HepG2 (cell line): ENCODE data around the gene B4GALT5. TPM values are rescaled to one million over a fixed set of nuclear protein-coding genes. Genes with fewer than 3 reads are reported as not detected.

ENCODE experiments used
- GATAD1 ChIP-seq: IDR thresholded peaks from 2 replicates; pipeline ENCODE4 v1.6.1; 2016; ENCODE audit warnings: missing genetic modification reagents, missing compliant biosample characterization
- YEATS2 ChIP-seq: sonication (generic); formaldehyde crosslinking; IDR thresholded peaks from 2 replicates; pipeline ENCODE4 v1.4.0; 2020; ENCODE audit warnings: missing genetic modification reagents, borderline replicate concordance
- ZNF225 ChIP-seq: sonication (generic); formaldehyde crosslinking; IDR thresholded peaks from 2 replicates; pipeline ENCODE4 v1.4.0; 2020; ENCODE audit warnings: mild to moderate bottlenecking, missing genetic modification reagents
- ZNF484 ChIP-seq: sonication (generic); formaldehyde crosslinking; IDR thresholded peaks from 2 replicates; pipeline ENCODE4 v1.5.1; 2020; ENCODE audit warnings: mild to moderate bottlenecking, low read depth, missing genetic modification reagents, borderline replicate concordance
- polyA plus RNA-seq, 8 experiments: library from polyadenylated mRNA; depleted of rRNA in 3 of 8; stranded (reverse) in 7 of 8; unstranded in 1 of 8; fragments of >200 nt; fragmentation: Illumina TruSeq in 4 of 8; extraction: Trizol in 4 of 8; gene quantifications; 2 replicates each; pipeline versions ENCODE4 v1.2.1 to v1.2.3, GENCODE V29; 2011 to 2016; ENCODE audit warnings: low read depth in 4 of 8, missing spikeins in 1 of 8, mixed read lengths in 1 of 8; ENCODE audit not compliant: insufficient read depth in 1 of 8
- total RNA-seq, 5 experiments: library from RNA; depleted of rRNA; stranded (reverse); fragments of >200 nt; fragmentation: Illumina TruSeq; extraction: Trizol; gene quantifications; 2 replicates each; pipeline ENCODE4 v1.2.3, GENCODE V29; 2016; ENCODE audit warnings: low read depth in 1 of 5
- TF ChIP-seq, protein P1 (sequence below): sonication (generic); formaldehyde crosslinking; IDR thresholded peaks from 2 replicates; pipeline ENCODE4 v1.9.0; 2022; ENCODE audit warnings: low read depth, missing genetic modification reagents
- TF ChIP-seq, protein P2 (sequence below), 2 experiments: IDR thresholded peaks; 2 replicates each; pipeline ENCODE4 v1.6.1; 2011 to 2012; ENCODE audit warnings: low read length in 2 of 2, borderline replicate concordance in 1 of 2, low read depth in 1 of 2, mild to moderate bottlenecking in 1 of 2, moderate library complexity in 1 of 2
- TF ChIP-seq, protein P3 (sequence below): sonication (generic); formaldehyde crosslinking; IDR thresholded peaks from 2 replicates; pipeline ENCODE4 v1.5.0; 2020; ENCODE audit warnings: mild to moderate bottlenecking, missing genetic modification reagents
- TF ChIP-seq, protein P4 (sequence below), 2 experiments: sonication (generic) in 1 of 2; formaldehyde crosslinking in 1 of 2; IDR thresholded peaks; 2 replicates each; pipeline versions ENCODE4 v1.4.0 to v1.6.1; 2016 to 2020; ENCODE audit warnings: borderline replicate concordance in 1 of 2, low read depth in 1 of 2, mild to moderate bottlenecking in 1 of 2, missing genetic modification reagents in 1 of 2
- TF ChIP-seq, protein P5 (sequence below): sonication (generic); formaldehyde crosslinking; IDR thresholded peaks from 2 replicates; pipeline ENCODE4 v1.4.0; 2020; ENCODE audit warnings: missing genetic modification reagents, borderline replicate concordance

The B4GALT5 gene
- total and polyA plus RNA-seq, 2 of the 13 experiments (the other 11 are each of a cell fraction or from before 2014, with no cell fraction given) = 27.3 to 30.9 TPM

DNA sequence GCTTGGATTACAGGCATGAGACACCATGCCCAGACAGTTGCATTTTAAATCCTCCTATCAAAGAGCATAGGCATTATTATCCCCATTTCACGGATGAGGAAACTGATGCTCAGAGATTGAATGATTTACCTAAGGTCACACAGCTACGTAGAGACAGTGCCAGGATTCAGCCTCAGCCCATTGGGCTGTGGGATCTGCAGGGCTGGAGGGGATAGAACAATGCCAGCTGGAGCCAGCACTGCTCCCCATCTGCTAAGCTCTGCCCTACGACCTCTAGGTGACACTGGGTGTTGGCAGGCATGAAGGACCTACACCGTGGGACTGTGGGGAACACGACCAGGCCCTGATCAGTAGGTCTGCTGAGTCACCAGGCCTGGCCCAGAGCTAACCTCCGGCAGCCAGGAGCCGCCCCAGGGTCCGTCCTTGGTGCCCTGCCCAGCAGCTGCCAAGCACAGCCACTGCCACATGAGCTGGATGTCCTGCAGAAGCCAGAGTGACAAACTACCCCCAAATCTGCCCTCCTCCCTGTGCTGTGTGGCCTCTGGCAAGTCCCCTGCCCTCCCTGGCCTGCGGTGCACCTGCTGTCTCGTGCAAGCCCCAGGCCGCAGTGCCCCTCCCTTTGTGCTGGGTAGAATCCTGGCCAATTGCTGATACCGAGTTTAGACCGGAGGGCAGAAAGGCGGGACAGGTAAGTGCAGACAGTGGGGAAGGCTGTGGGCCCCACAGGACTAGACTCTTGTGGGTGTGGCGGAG is 98.1 kb downstream of the B4GALT5 start (continued):
- TF ChIP-seq ZNF484 (CRISPR knock-in tag) (no peak), YEATS2 (CRISPR knock-in tag) (0 out of 2 replicates have a peak, but pooled peaks have one; percentile 4), ZNF225 (CRISPR knock-in tag) (no peak; the same call in 1 of the 2 replicates), GATAD1 (no peak)
- TF ChIP-seq, protein P1, sequence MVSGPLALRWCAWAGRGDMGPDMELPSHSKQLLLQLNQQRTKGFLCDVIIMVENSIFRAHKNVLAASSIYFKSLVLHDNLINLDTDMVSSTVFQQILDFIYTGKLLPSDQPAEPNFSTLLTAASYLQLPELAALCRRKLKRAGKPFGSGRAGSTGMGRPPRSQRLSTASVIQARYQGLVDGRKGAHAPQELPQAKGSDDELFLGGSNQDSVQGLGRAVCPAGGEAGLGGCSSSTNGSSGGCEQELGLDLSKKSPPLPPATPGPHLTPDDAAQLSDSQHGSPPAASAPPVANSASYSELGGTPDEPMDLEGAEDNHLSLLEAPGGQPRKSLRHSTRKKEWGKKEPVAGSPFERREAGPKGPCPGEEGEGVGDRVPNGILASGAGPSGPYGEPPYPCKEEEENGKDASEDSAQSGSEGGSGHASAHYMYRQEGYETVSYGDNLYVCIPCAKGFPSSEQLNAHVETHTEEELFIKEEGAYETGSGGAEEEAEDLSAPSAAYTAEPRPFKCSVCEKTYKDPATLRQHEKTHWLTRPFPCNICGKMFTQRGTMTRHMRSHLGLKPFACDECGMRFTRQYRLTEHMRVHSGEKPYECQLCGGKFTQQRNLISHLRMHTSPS (CRISPR knock-in tag) = peak; percentile 94
- TF ChIP-seq, protein P2, sequence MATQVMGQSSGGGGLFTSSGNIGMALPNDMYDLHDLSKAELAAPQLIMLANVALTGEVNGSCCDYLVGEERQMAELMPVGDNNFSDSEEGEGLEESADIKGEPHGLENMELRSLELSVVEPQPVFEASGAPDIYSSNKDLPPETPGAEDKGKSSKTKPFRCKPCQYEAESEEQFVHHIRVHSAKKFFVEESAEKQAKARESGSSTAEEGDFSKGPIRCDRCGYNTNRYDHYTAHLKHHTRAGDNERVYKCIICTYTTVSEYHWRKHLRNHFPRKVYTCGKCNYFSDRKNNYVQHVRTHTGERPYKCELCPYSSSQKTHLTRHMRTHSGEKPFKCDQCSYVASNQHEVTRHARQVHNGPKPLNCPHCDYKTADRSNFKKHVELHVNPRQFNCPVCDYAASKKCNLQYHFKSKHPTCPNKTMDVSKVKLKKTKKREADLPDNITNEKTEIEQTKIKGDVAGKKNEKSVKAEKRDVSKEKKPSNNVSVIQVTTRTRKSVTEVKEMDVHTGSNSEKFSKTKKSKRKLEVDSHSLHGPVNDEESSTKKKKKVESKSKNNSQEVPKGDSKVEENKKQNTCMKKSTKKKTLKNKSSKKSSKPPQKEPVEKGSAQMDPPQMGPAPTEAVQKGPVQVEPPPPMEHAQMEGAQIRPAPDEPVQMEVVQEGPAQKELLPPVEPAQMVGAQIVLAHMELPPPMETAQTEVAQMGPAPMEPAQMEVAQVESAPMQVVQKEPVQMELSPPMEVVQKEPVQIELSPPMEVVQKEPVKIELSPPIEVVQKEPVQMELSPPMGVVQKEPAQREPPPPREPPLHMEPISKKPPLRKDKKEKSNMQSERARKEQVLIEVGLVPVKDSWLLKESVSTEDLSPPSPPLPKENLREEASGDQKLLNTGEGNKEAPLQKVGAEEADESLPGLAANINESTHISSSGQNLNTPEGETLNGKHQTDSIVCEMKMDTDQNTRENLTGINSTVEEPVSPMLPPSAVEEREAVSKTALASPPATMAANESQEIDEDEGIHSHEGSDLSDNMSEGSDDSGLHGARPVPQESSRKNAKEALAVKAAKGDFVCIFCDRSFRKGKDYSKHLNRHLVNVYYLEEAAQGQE (IDR thresholded peaks at IDR 0.05; ENCODE audit: borderline replicate concordance in 1 of 2, low read depth in 1 of 2, low read length in 2 of 2) = no peak
- TF ChIP-seq, protein P3, sequence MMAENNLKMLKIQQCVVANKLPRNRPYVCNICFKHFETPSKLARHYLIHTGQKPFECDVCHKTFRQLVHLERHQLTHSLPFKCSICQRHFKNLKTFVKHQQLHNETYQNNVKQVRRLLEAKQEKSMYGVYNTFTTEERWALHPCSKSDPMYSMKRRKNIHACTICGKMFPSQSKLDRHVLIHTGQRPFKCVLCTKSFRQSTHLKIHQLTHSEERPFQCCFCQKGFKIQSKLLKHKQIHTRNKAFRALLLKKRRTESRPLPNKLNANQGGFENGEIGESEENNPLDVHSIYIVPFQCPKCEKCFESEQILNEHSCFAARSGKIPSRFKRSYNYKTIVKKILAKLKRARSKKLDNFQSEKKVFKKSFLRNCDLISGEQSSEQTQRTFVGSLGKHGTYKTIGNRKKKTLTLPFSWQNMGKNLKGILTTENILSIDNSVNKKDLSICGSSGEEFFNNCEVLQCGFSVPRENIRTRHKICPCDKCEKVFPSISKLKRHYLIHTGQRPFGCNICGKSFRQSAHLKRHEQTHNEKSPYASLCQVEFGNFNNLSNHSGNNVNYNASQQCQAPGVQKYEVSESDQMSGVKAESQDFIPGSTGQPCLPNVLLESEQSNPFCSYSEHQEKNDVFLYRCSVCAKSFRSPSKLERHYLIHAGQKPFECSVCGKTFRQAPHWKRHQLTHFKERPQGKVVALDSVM (CRISPR knock-in tag) = peak; percentile 79; the same call in 1 of the 2 replicates
- TF ChIP-seq, protein P4, sequence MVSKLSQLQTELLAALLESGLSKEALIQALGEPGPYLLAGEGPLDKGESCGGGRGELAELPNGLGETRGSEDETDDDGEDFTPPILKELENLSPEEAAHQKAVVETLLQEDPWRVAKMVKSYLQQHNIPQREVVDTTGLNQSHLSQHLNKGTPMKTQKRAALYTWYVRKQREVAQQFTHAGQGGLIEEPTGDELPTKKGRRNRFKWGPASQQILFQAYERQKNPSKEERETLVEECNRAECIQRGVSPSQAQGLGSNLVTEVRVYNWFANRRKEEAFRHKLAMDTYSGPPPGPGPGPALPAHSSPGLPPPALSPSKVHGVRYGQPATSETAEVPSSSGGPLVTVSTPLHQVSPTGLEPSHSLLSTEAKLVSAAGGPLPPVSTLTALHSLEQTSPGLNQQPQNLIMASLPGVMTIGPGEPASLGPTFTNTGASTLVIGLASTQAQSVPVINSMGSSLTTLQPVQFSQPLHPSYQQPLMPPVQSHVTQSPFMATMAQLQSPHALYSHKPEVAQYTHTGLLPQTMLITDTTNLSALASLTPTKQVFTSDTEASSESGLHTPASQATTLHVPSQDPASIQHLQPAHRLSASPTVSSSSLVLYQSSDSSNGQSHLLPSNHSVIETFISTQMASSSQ (IDR thresholded peaks at IDR 0.05; ENCODE audit: low read depth) = no peak
- TF ChIP-seq, protein P4 (CRISPR knock-in tag; IDR thresholded peaks at IDR 0.05; ENCODE audit: borderline replicate concordance) = peak; percentile 46
- TF ChIP-seq, protein P5, sequence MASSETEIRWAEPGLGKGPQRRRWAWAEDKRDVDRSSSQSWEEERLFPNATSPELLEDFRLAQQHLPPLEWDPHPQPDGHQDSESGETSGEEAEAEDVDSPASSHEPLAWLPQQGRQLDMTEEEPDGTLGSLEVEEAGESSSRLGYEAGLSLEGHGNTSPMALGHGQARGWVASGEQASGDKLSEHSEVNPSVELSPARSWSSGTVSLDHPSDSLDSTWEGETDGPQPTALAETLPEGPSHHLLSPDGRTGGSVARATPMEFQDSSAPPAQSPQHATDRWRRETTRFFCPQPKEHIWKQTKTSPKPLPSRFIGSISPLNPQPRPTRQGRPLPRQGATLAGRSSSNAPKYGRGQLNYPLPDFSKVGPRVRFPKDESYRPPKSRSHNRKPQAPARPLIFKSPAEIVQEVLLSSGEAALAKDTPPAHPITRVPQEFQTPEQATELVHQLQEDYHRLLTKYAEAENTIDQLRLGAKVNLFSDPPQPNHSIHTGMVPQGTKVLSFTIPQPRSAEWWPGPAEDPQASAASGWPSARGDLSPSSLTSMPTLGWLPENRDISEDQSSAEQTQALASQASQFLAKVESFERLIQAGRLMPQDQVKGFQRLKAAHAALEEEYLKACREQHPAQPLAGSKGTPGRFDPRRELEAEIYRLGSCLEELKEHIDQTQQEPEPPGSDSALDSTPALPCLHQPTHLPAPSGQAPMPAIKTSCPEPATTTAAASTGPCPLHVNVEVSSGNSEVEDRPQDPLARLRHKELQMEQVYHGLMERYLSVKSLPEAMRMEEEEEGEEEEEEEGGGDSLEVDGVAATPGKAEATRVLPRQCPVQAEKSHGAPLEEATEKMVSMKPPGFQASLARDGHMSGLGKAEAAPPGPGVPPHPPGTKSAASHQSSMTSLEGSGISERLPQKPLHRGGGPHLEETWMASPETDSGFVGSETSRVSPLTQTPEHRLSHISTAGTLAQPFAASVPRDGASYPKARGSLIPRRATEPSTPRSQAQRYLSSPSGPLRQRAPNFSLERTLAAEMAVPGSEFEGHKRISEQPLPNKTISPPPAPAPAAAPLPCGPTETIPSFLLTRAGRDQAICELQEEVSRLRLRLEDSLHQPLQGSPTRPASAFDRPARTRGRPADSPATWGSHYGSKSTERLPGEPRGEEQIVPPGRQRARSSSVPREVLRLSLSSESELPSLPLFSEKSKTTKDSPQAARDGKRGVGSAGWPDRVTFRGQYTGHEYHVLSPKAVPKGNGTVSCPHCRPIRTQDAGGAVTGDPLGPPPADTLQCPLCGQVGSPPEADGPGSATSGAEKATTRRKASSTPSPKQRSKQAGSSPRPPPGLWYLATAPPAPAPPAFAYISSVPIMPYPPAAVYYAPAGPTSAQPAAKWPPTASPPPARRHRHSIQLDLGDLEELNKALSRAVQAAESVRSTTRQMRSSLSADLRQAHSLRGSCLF (CRISPR knock-in tag) = no peak
